HFFc6 (cell line): ENCODE data around the gene IRS2. TPM values are rescaled to one million over a fixed set of nuclear protein-coding genes. Genes with fewer than 3 reads are reported as not detected.

ENCODE experiments used
- DNase-seq: peaks from one replicate; pipeline ENCODE4 v3.0.0-alpha.2; 2018
- H3K27ac Mint-ChIP-seq: 2 replicates; pipeline ENCODE4 v1.8.0; 2020; ENCODE audit warnings: mild to moderate bottlenecking, mixed read lengths
- H3K27me3 Mint-ChIP-seq: 2 replicates; pipeline ENCODE4 v1.8.0; 2021; ENCODE audit warnings: mild to moderate bottlenecking, moderate library complexity, mixed read lengths; ENCODE audit not compliant: insufficient read depth
- H3K36me3 Mint-ChIP-seq: 2 replicates; pipeline ENCODE4 v1.8.0; 2021; ENCODE audit warnings: low read depth, mixed read lengths
- H3K4me1 Mint-ChIP-seq: 2 replicates; pipeline ENCODE4 v1.8.0; 2020; ENCODE audit warnings: low read depth, mixed read lengths
- H3K4me3 Mint-ChIP-seq: 2 replicates; pipeline ENCODE4 v1.8.0; 2020; ENCODE audit warnings: mild to moderate bottlenecking, moderate library complexity, mixed read lengths
- H3K9me3 Mint-ChIP-seq: 2 replicates; pipeline ENCODE4 v1.8.0; 2020; ENCODE audit warnings: mild to moderate bottlenecking, mixed read lengths
- CTCF ChIP-seq: fragments of 200-600 bp; sonication (generic); IDR thresholded peaks from 2 replicates; pipeline ENCODE4 v1.5.0; 2021; ENCODE audit warnings: antibody characterized with exemption, mild to moderate bottlenecking
- total RNA-seq, 6 experiments: library from RNA; stranded (reverse); fragmentation: NEBNext Ultra II Directional; extraction: Animal tissue kit (Norgen Biotek cat#: 25700); gene quantifications; 2 replicates in 1 of 6; 3 replicates in 5 of 6; pipeline ENCODE4 v1.2.3, GENCODE V29; 2021

IRS2 gene
- total RNA-seq, 6 experiments from 2014 or later = 5.2 to 11.1 (median 5.5) TPM

GRCh38 chr13:109795011-109795410 is 8.6 kb upstream of the IRS2 start:
- H3K9me3 Mint-ChIP-seq = no peaks in the 10 kb centered on the region
- no peak overlapping the region for H3K27ac Mint-ChIP-seq
- no peaks in the 10 kb centered on the region for H3K36me3 Mint-ChIP-seq
- H3K27me3 Mint-ChIP-seq = peaks cover 15% of the 10 kb centered on the region
- no peak for DNase-seq
- TF ChIP-seq CTCF = no peak
- peaks cover 12% of the 10 kb centered on the region for H3K4me1 Mint-ChIP-seq
- H3K4me3 Mint-ChIP-seq = no peak overlapping the region

DNA sequence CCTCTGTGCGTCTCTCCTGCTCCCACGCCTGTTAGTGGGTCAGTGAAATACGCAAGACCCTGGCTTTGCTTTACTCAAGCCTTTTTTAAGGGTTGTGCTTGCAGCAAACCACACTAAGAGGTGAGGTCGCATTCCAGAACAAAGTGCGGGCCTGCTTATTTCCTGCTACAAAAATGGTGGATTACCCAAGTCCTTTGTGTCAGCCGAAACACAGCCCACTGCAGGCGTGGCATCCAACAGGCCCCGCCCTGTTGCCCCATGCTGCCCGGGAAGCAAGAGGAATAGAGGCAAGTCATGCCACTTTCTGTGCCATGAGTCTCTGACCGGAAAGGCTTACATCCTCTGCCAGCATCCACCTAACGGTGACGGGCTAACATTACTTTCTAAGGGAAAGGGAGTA is 7.7 kb upstream of the IRS2 start:
- Mint-ChIP-seq H3K9me3 (no peaks in the 10 kb centered on the region), H3K27ac (no peak overlapping the region)

DNA sequence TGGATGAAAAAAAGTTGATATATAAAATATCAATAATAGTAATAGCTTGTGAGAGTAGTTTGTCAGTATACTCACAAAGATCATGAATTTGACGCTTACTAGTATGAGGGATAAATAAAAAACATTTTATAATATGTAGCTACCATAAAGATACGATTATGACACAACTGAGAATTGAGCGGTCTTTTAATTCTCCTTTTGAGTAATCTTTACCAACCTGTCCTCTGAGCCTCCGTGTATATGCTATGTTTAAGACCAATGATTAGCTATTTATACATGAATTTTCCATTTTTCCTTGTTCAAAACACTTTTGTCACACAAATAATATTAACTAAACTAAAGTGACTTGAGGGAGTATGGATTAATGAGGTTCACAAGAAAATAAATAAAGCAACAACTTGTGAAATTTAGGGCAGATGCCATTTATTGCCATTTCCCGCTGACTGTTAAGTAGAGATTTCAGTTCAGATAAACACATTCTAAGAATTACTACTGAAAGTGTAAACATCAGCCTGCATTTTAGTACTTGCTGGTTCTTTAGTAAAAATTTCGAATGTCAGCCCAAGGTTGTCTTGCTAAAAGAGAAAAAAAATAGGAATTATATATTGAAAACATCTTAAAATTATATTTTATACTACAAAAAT is 6.2 kb upstream of the IRS2 start:
- no peak for DNase-seq
- H3K27ac Mint-ChIP-seq = no peak overlapping the region
- H3K36me3 Mint-ChIP-seq = no peaks in the 10 kb centered on the region
- no peak overlapping the region for H3K4me3 Mint-ChIP-seq
- no peaks in the 10 kb centered on the region for H3K9me3 Mint-ChIP-seq
- peaks cover 18% of the 10 kb centered on the region for H3K27me3 Mint-ChIP-seq
- TF ChIP-seq CTCF = no peak
- H3K4me1 Mint-ChIP-seq = peaks cover 15% of the 10 kb centered on the region

More for the DNA sequence above, 7.7 kb upstream of the IRS2 start:
- peaks cover 15% of the 10 kb centered on the region for H3K4me1 Mint-ChIP-seq
- no peak for DNase-seq
- H3K27me3 Mint-ChIP-seq = peaks cover 15% of the 10 kb centered on the region
- H3K36me3 Mint-ChIP-seq = no peaks in the 10 kb centered on the region
- no peak for TF ChIP-seq CTCF
- H3K4me3 Mint-ChIP-seq = no peak overlapping the region

GRCh38 chr13:109790942-109791605 is 4.7 kb upstream of the IRS2 start:
- H3K27me3 Mint-ChIP-seq = peaks cover 12% of the 10 kb centered on the region
- no peak overlapping the region for H3K27ac Mint-ChIP-seq
- no peak overlapping the region for H3K4me3 Mint-ChIP-seq
- DNase-seq = no peak
- peak; percentile 69 for TF ChIP-seq CTCF
- peaks cover 15% of the 10 kb centered on the region for H3K4me1 Mint-ChIP-seq
- no peaks in the 10 kb centered on the region for H3K36me3 Mint-ChIP-seq
- H3K9me3 Mint-ChIP-seq = no peaks in the 10 kb centered on the region

- Mint-ChIP-seq H3K27me3 (peaks cover 4% of the 10 kb centered on the region), H3K4me3 (no peak overlapping the region), H3K4me1 (peaks cover 15% of the 10 kb centered on the region), H3K27ac (no peak overlapping the region), H3K36me3 (no peaks in the 10 kb centered on the region), H3K9me3 (no peaks in the 10 kb centered on the region)
- TF ChIP-seq CTCF = no peak
- DNase-seq = no peak
Observed at GRCh38 chr13:109790086-109790485, 3.7 kb upstream of the IRS2 start.
